Activated T-cell treated with anti-CD3 and anti-CD28 coated beads for 24 hours (primary cell): ENCODE results near the gene ZNF311.

Source experiments
- DNase-seq: peaks from one replicate; pipeline ENCODE4 v3.0.0-alpha.2; 2020; ENCODE audit warnings: low read depth

The ZNF311 gene

GRCh38 chr6:29005183-29005885, at the start of gene ZNF311:
TSS of gene ZNF311 (minus strand) at chr6:29005315. CDS start at chr6:29003954, 1,361 bp downstream.
- peak; percentile 36 for DNase-seq

GRCh38 chr6:29051680-29052079, 46.6 kb upstream of the ZNF311 start:
- no peak for DNase-seq

- DNase-seq, result no peak
Measured at GRCh38 chr6:29045075-29045474, 40.0 kb upstream of the ZNF311 start, which contains the start of gene OR2W1. TSS of gene OR2W1 (minus strand) at chr6:29045175. CDS start at chr6:29045175, 0 bp downstream.

- DNase-seq, result no peak
Measured at GRCh38 chr6:29035951-29036350, 30.8 kb upstream of the ZNF311 start.

GRCh38 chr6:29028821-29029220, 23.7 kb upstream of the ZNF311 start:
- DNase-seq, result no peak

- DNase-seq, result no peak
Measured at GRCh38 chr6:29025927-29026585, 20.9 kb upstream of the ZNF311 start.

GRCh38 chr6:29021434-29021833, 16.3 kb upstream of the ZNF311 start:
- DNase-seq, result no peak

GRCh38 chr6:29019629-29020028, 14.5 kb upstream of the ZNF311 start:
- no peak for DNase-seq

GRCh38 chr6:29017428-29017802, 12.3 kb upstream of the ZNF311 start:
- no peak for DNase-seq

- peak; percentile 74 for DNase-seq
Measured at GRCh38 chr6:29016559-29017427, 11.7 kb upstream of the ZNF311 start.

- no peak for DNase-seq
Measured at GRCh38 chr6:29014729-29015608, 9.9 kb upstream of the ZNF311 start.

- peak; percentile 28 for DNase-seq
Measured at GRCh38 chr6:29011276-29011734, 6.2 kb upstream of the ZNF311 start.

- no peak for DNase-seq
Measured at GRCh38 chr6:29009358-29009757, 4.2 kb upstream of the ZNF311 start.

GRCh38 chr6:29008089-29008488, 3.0 kb upstream of the ZNF311 start:
- no peak for DNase-seq

- DNase-seq, result no peak
Measured at GRCh38 chr6:28996844-28997510, 8.1 kb downstream of the ZNF311 start.

GRCh38 chr6:28995093-28995650, 9.9 kb downstream of the ZNF311 start:
- no peak for DNase-seq

- peak; percentile 67 for DNase-seq
Measured at GRCh38 chr6:28988536-28989311, 16.4 kb downstream of the ZNF311 start.

GRCh38 chr6:28985462-28986164, 19.5 kb downstream of the ZNF311 start:
- no peak for DNase-seq

GRCh38 chr6:28983838-28984237, 21.3 kb downstream of the ZNF311 start:
- no peak for DNase-seq
